Parathyroid adenoma (tissue), 2 donors: ENCODE results near the gene MEN1.

Source experiments
- H2AFZ ChIP-seq: fragments of 300-600 bp; sonication (generic); one replicate; pipeline ENCODE4 v1.7.0; 2017; ENCODE audit warnings: antibody characterized with exemption, mild to moderate bottlenecking
- H3K27ac ChIP-seq: fragments of 300-600 bp; sonication (generic); one replicate; pipeline ENCODE4 v1.7.0; 2017
- H3K27me3 ChIP-seq: fragments of 300-600 bp; sonication (generic); one replicate; pipeline ENCODE4 v1.7.0; 2017; ENCODE audit warnings: low read length; ENCODE audit not compliant: control insufficient read depth, insufficient read depth
- H3K36me3 ChIP-seq: fragments of 300-600 bp; sonication (generic); one replicate; pipeline ENCODE4 v1.7.0; 2017; ENCODE audit warnings: low read length; ENCODE audit not compliant: control insufficient read depth, insufficient read depth
- H3K4me1 ChIP-seq: fragments of 300-600 bp; sonication (generic); one replicate; pipeline ENCODE4 v1.7.0; 2017; ENCODE audit warnings: control low read depth
- H3K4me2 ChIP-seq: fragments of 300-600 bp; sonication (generic); one replicate; pipeline ENCODE4 v1.7.0; 2017; ENCODE audit warnings: low read length
- H3K4me3 ChIP-seq: fragments of 300-600 bp; sonication (generic); one replicate; pipeline ENCODE4 v1.7.0; 2017; ENCODE audit warnings: low read depth, low read length
- H3K79me2 ChIP-seq: fragments of 300-600 bp; sonication (generic); one replicate; pipeline ENCODE4 v1.7.0; 2017; ENCODE audit warnings: control low read depth
- H3K9ac ChIP-seq: fragments of 300-600 bp; sonication (generic); one replicate; pipeline ENCODE4 v1.7.0; 2017; ENCODE audit warnings: mild to moderate bottlenecking
- H3K9me3 ChIP-seq: fragments of 300-600 bp; sonication (generic); one replicate; pipeline ENCODE4 v1.7.0; 2017; ENCODE audit warnings: low read length; ENCODE audit not compliant: control insufficient read depth
- CTCF ChIP-seq: fragments of 300-600 bp; sonication (generic); IDR thresholded peaks from one replicate; pipeline ENCODE4 v1.7.0; 2017; ENCODE audit warnings: antibody characterized with exemption, mild to moderate bottlenecking
- donor health status: primary hyperparathyroidism.

Gene MEN1

GRCh38 chr11:64765851-64766665 lies 44.3 kb downstream of the MEN1 start:
- H3K36me3 ChIP-seq = no peaks in the 10 kb centered on the region
- no peak overlapping the region for H3K4me3 ChIP-seq
- H3K4me1 ChIP-seq = peaks cover 15% of the 10 kb centered on the region
- no peaks in the 10 kb centered on the region for H3K9me3 ChIP-seq
- H3K4me2 ChIP-seq = no peak overlapping the region
- H3K27me3 ChIP-seq = no peaks in the 10 kb centered on the region
- TF ChIP-seq CTCF = no peak
- no peak overlapping the region for H2AFZ ChIP-seq
- no peak overlapping the region for H3K27ac ChIP-seq
- peaks cover 19% of the 10 kb centered on the region for H3K79me2 ChIP-seq
- no peak overlapping the region for H3K9ac ChIP-seq

- Histone ChIP-seq H3K9me3 (no peaks in the 10 kb centered on the region), H3K27me3 (no peaks in the 10 kb centered on the region), H3K4me2 (no peak overlapping the region), H3K4me3 (no peak overlapping the region), H3K27ac (no peak overlapping the region), H2AFZ (no peak overlapping the region), H3K79me2 (peaks cover 18% of the 10 kb centered on the region), H3K4me1 (peaks cover 15% of the 10 kb centered on the region), H3K36me3 (no peaks in the 10 kb centered on the region), H3K9ac (no peak overlapping the region)
- TF ChIP-seq CTCF = no peak
These were observed 45.0 kb downstream of the MEN1 start for GRCh38 chr11:64765291-64765850.

- H3K79me2 ChIP-seq = peaks cover 12% of the 10 kb centered on the region
- H2AFZ ChIP-seq = no peak overlapping the region
- no peaks in the 10 kb centered on the region for H3K27me3 ChIP-seq
- no peaks in the 10 kb centered on the region for H3K36me3 ChIP-seq
- TF ChIP-seq CTCF = no peak
- H3K4me1 ChIP-seq = peaks cover 15% of the 10 kb centered on the region
- H3K27ac ChIP-seq = no peak overlapping the region
- no peaks in the 10 kb centered on the region for H3K9me3 ChIP-seq
- no peak overlapping the region for H3K4me2 ChIP-seq
- no peak overlapping the region for H3K9ac ChIP-seq
- no peak overlapping the region for H3K4me3 ChIP-seq
These were observed 45.6 kb downstream of the MEN1 start for GRCh38 chr11:64764753-64765152.

GRCh38 chr11:64764040-64764611 lies 46.2 kb downstream of the MEN1 start:
- Histone ChIP-seq H3K4me2 (no peak overlapping the region), H3K36me3 (no peaks in the 10 kb centered on the region), H3K79me2 (peaks cover 8% of the 10 kb centered on the region), H3K27me3 (no peaks in the 10 kb centered on the region), H3K4me3 (no peak overlapping the region), H2AFZ (no peak overlapping the region), H3K4me1 (peaks cover 15% of the 10 kb centered on the region), H3K9me3 (no peaks in the 10 kb centered on the region), H3K27ac (peak overlapping the region; percentile 66), H3K9ac (no peak overlapping the region)
- no peak for TF ChIP-seq CTCF
